Stimulated activated CD8-positive, alpha-beta memory T cell treated with anti-CD3 and anti-CD28 coated beads, Interleukin-7, amount 100 ng/mL, for 24 hours (primary cell): Measurements from ENCODE around the gene FAM219B.
"Not testable (repeated sequence)": the region's sequence is repeated elsewhere in the genome, so short reads cannot be mapped to it uniquely, and the experiment has no call there.

Experiments used
- DNase-seq: peaks from one replicate; pipeline ENCODE4 v3.0.0-alpha.2; 2020; ENCODE audit warnings: low read depth

The FAM219B gene

GRCh38 chr15:74906450-74907162, at the start of gene FAM219B:
Gene FAM219B, minus strand, starts transcription at chr15:74906851. Its CDS starts 51 bp downstream, at chr15:74906800.
- DNase-seq: peak; percentile 56

- DNase-seq: peak; percentile 22
These were observed 49.4 kb upstream of the FAM219B start for GRCh38 chr15:74955796-74956647.

- no peak for DNase-seq
These were observed 48.4 kb upstream of the FAM219B start for GRCh38 chr15:74955017-74955416.

GRCh38 chr15:74954515-74954914, 47.9 kb upstream of the FAM219B start:
- no peak for DNase-seq

GRCh38 chr15:74951006-74951405, 44.4 kb upstream of the FAM219B start:
- no peak for DNase-seq

GRCh38 chr15:74950078-74950908, 43.6 kb upstream of the FAM219B start:
- DNase-seq: peak; percentile 65

- DNase-seq: peak; percentile 76
These were observed 31.1 kb upstream of the FAM219B start, which contains the start of gene COX5A for GRCh38 chr15:74937590-74938371. Gene COX5A, minus strand, starts transcription at chr15:74938073. Its CDS starts 59 bp downstream, at chr15:74938014.

GRCh38 chr15:74937272-74937589, 30.6 kb upstream of the FAM219B start:
- no peak for DNase-seq

GRCh38 chr15:74935193-74935592, 28.5 kb upstream of the FAM219B start:
- DNase-seq: not testable (repeated sequence)

- DNase-seq: no peak
These were observed 26.9 kb upstream of the FAM219B start for GRCh38 chr15:74933573-74933972.

- no peak for DNase-seq
These were observed 22.1 kb upstream of the FAM219B start for GRCh38 chr15:74928771-74929198.

GRCh38 chr15:74924525-74924924, 17.9 kb upstream of the FAM219B start:
- no peak for DNase-seq

GRCh38 chr15:74920456-74920855, 13.8 kb upstream of the FAM219B start:
- DNase-seq: no peak

GRCh38 chr15:74917676-74918075, 11.0 kb upstream of the FAM219B start:
- DNase-seq: no peak

- not testable (repeated sequence) for DNase-seq
These were observed 7.1 kb upstream of the FAM219B start for GRCh38 chr15:74913799-74914198.

GRCh38 chr15:74913041-74913440, 6.4 kb upstream of the FAM219B start:
- DNase-seq: no peak

- no peak for DNase-seq
These were observed 2.0 kb upstream of the FAM219B start for GRCh38 chr15:74908635-74909034.

GRCh38 chr15:74907163-74907870, 666 bp upstream of the FAM219B start:
- no peak for DNase-seq

- peak; percentile 7 for DNase-seq
These were observed 593 bp downstream of the FAM219B start for GRCh38 chr15:74906067-74906449.

- no peak for DNase-seq
These were observed 2.4 kb downstream of the FAM219B start for GRCh38 chr15:74904190-74904805.
